Caco-2 (cell line): Measurements from ENCODE around the gene KDM3B. TPM values are rescaled to one million over a fixed set of nuclear protein-coding genes. Genes with fewer than 3 reads are reported as not detected.

Source experiments
- BruUV-seq: library from RNA; stranded (reverse); fragments of 400-500 nt; replicated peaks from 2 replicates; lab custom pipeline; 2021; lab: Mats Ljungman, UMichigan
- CTCF ChIA-PET: fragments of 300-600 bp; sonication (Branson Sonifier 250); formaldehyde crosslinking; loops from one replicate; lab custom pipeline; 2022; ENCODE audit warnings: antibody characterized with exemption; lab: Charles Lee
- POLR2A ChIA-PET: fragments of 300-600 bp; sonication (Branson Sonifier 250); formaldehyde crosslinking; loops from one replicate; lab custom pipeline; 2022; ENCODE audit warnings: antibody characterized with exemption; lab: Charles Lee
- DNase-seq, 2 experiments: peaks; one replicate each; pipeline versions ENCODE4 v3.0.0 to v3.0.0-alpha.2; 2020 to 2022
- H3K27me3 ChIP-seq: replicated peaks from 2 replicates; pipeline ENCODE4 v1.6.0; 2011; ENCODE audit warnings: low read length; ENCODE audit not compliant: control insufficient read depth, insufficient read depth
- H3K36me3 ChIP-seq: 2 replicates; pipeline ENCODE4 v1.5.1; 2011; ENCODE audit warnings: low read length; ENCODE audit not compliant: control insufficient read depth, insufficient read depth
- H3K4me1 ChIP-seq: fragments of 250-450 bp; sonication (Bioruptor Pico); 2 replicates; pipeline ENCODE4 v1.5.1; 2020; ENCODE audit warnings: mild to moderate bottlenecking
- H3K4me3 ChIP-seq: 2 replicates; pipeline ENCODE4 v1.5.1; 2011; ENCODE audit warnings: low read depth, mild to moderate bottlenecking, control low read depth, low read length
- H3K9me3 ChIP-seq: fragments of 250-450 bp; sonication (Bioruptor Pico); 2 replicates; pipeline ENCODE4 v1.5.1; 2020; ENCODE audit warnings: mild to moderate bottlenecking, moderate library complexity
- H3K27ac Mint-ChIP-seq: one replicate; pipeline ENCODE4 v1.8.0; 2022; ENCODE audit warnings: mixed read lengths; ENCODE audit not compliant: unreplicated experiment
- H3K27me3 Mint-ChIP-seq: one replicate; pipeline ENCODE4 v1.8.0; 2022; ENCODE audit warnings: mixed read lengths; ENCODE audit not compliant: insufficient read depth, unreplicated experiment
- H3K36me3 Mint-ChIP-seq: one replicate; pipeline ENCODE4 v1.8.0; 2022; ENCODE audit warnings: mild to moderate bottlenecking, mixed read lengths; ENCODE audit not compliant: insufficient read depth, unreplicated experiment
- H3K4me1 Mint-ChIP-seq: one replicate; pipeline ENCODE4 v1.8.0; 2022; ENCODE audit warnings: low read depth, mixed read lengths; ENCODE audit not compliant: unreplicated experiment
- H3K4me3 Mint-ChIP-seq: one replicate; pipeline ENCODE4 v1.8.0; 2022; ENCODE audit warnings: mild to moderate bottlenecking, moderate library complexity, mixed read lengths; ENCODE audit not compliant: unreplicated experiment
- H3K9me3 Mint-ChIP-seq: one replicate; pipeline ENCODE4 v1.8.0; 2022; ENCODE audit warnings: mixed read lengths; ENCODE audit not compliant: unreplicated experiment
- CTCF ChIP-seq, 2 experiments: fragments of 200-600 bp in 1 of 2; IDR thresholded peaks; 1 replicate in 1 of 2; 2 replicates in 1 of 2; pipeline versions ENCODE4 v1.5.1 to v1.8.0; 2011 to 2022; ENCODE audit warnings: antibody characterized with exemption in 1 of 2, control low read depth in 1 of 2, inconsistent platforms in 1 of 2, low read depth in 1 of 2, low read length in 1 of 2, mild to moderate bottlenecking in 1 of 2, moderate library complexity in 1 of 2; ENCODE audit not compliant: insufficient read depth in 1 of 2, severe bottlenecking in 1 of 2, unreplicated experiment in 1 of 2
- intact Hi-C: fragments of 100-400 bp; cut with micrococcal nuclease; formaldehyde crosslinking; loops from one replicate; pipeline ENCODE4 v1.10.0; 2022; ENCODE audit not compliant: unreplicated experiment
- total RNA-seq: library from RNA; stranded (reverse); gene quantifications from 2 replicates; pipeline ENCODE4 v1.2.3, GENCODE V29; 2022

Gene KDM3B
- total RNA-seq, 1 experiment from 2014 or later = 71.8 TPM

GRCh38 chr5:138339464-138339863 lies 13.0 kb upstream of the KDM3B start:
- BruUV-seq = no TSS peak
- TF ChIP-seq CTCF (IDR thresholded peaks at IDR 0.05; ENCODE audit: insufficient read depth in 1 of 2, low read depth in 1 of 2, low read length in 1 of 2, severe bottlenecking in 1 of 2, unreplicated experiment in 1 of 2) = no peak
- Mint-ChIP-seq H3K27ac (peak overlapping the region; percentile 100), H3K4me3 (peak overlapping the region; percentile 90), H3K9me3 (no peaks in the 10 kb centered on the region), H3K36me3 (peaks cover 46% of the 10 kb centered on the region), H3K27me3 (no peaks in the 10 kb centered on the region), H3K4me1 (peaks cover 16% of the 10 kb centered on the region)
- H3K36me3 ChIP-seq = peaks cover 4% of the 10 kb centered on the region; the same call in 1 of the 2 replicates
- peaks cover 19% of the 10 kb centered on the region for H3K4me1 ChIP-seq
- intact Hi-C loops = no loop called here
- H3K4me3 ChIP-seq = peak overlapping the region; percentile 87
- ChIA-PET CTCF (interaction anchor here (3.3 kb wide), 1 partner anchor 13 kb away, joined by 54 read pairs; the partner anchor contains the start of gene KDM3B), POLR2A (interaction anchor here (1.2 to 1.3 kb wide), 2 partner anchors 12 to 14 kb away, joined by 4 read pairs; no protein-coding TSS in a partner anchor)
- no peak for DNase-seq
- no peaks in the 10 kb centered on the region for H3K9me3 ChIP-seq
- H3K27me3 ChIP-seq = no peaks in the 10 kb centered on the region

GRCh38 chr5:138340008-138340407 lies 12.5 kb upstream of the KDM3B start:
- ChIA-PET POLR2A (interaction anchor here (1.2 to 1.3 kb wide), 2 partner anchors 12 to 13 kb away, joined by 4 read pairs; no protein-coding TSS in a partner anchor), CTCF (interaction anchor here (0.6 to 3.3 kb wide), 2 partner anchors 12 to 73 kb away, joined by 4 to 54 read pairs; partner anchors contain the start of gene KDM3B)
- intact Hi-C loops = no loop called here
- Mint-ChIP-seq H3K4me3 (peak overlapping the region; percentile 90), H3K9me3 (no peaks in the 10 kb centered on the region), H3K27ac (no peak overlapping the region), H3K27me3 (no peaks in the 10 kb centered on the region), H3K4me1 (peaks cover 16% of the 10 kb centered on the region), H3K36me3 (peaks cover 52% of the 10 kb centered on the region)
- Histone ChIP-seq H3K4me1 (peaks cover 19% of the 10 kb centered on the region), H3K9me3 (no peaks in the 10 kb centered on the region), H3K27me3 (no peaks in the 10 kb centered on the region), H3K4me3 (no peak overlapping the region), H3K36me3 (peaks cover 4% of the 10 kb centered on the region; the same call in 1 of the 2 replicates)
- DNase-seq = no peak
- TF ChIP-seq CTCF (IDR thresholded peaks at IDR 0.05; ENCODE audit: insufficient read depth in 1 of 2, low read depth in 1 of 2, low read length in 1 of 2, severe bottlenecking in 1 of 2, unreplicated experiment in 1 of 2) = no peak
- no TSS peak for BruUV-seq

- ChIA-PET POLR2A (no interaction called here), CTCF (no interaction called here)
- Mint-ChIP-seq H3K27me3 (no peaks in the 10 kb centered on the region), H3K36me3 (peaks cover 55% of the 10 kb centered on the region), H3K27ac (no peak overlapping the region), H3K9me3 (no peaks in the 10 kb centered on the region), H3K4me3 (no peak overlapping the region), H3K4me1 (no peaks in the 10 kb centered on the region)
- Histone ChIP-seq H3K36me3 (peaks cover 6% of the 10 kb centered on the region), H3K9me3 (no peaks in the 10 kb centered on the region), H3K27me3 (no peaks in the 10 kb centered on the region), H3K4me1 (0 out of 2 replicates have a peak, but pooled peaks cover 5% of the 10 kb centered on the region), H3K4me3 (no peak overlapping the region)
- no peak for DNase-seq
- intact Hi-C loops = no loop called here
- BruUV-seq = no TSS peak
- TF ChIP-seq CTCF (IDR thresholded peaks at IDR 0.05; ENCODE audit: insufficient read depth in 1 of 2, low read depth in 1 of 2, low read length in 1 of 2, severe bottlenecking in 1 of 2, unreplicated experiment in 1 of 2) = no peak
Observed at GRCh38 chr5:138344887-138345622, 7.4 kb upstream of the KDM3B start.
